NCI-H2029 (cell line): ENCODE data around the gene DARS1.

Experiments used
- DNase-seq: peaks from one replicate; lab custom pipeline; 2025; lab: John Stamatoyannopoulos, UW

DARS1 gene

GRCh38 chr2:135985018-135985825 lies at the start of gene DARS1:
TSS of gene DARS1 (minus strand) at chr2:135985626. CDS start at chr2:135985468, 158 bp downstream.
- peak; percentile 89 for DNase-seq

GRCh38 chr2:136034629-136035028 lies 49.2 kb upstream of the DARS1 start:
- no peak for DNase-seq

GRCh38 chr2:136032817-136033535 lies 47.5 kb upstream of the DARS1 start:
- DNase-seq = no peak

GRCh38 chr2:136032192-136032591 lies 46.8 kb upstream of the DARS1 start:
- no peak for DNase-seq

GRCh38 chr2:136031711-136032110 lies 46.3 kb upstream of the DARS1 start:
- DNase-seq = no peak

GRCh38 chr2:136030406-136030805 lies 45.0 kb upstream of the DARS1 start:
- DNase-seq = no peak

GRCh38 chr2:136029149-136029548 lies 43.7 kb upstream of the DARS1 start:
- no peak for DNase-seq

- DNase-seq = no peak
These were observed 42.6 kb upstream of the DARS1 start for GRCh38 chr2:136028001-136028400.

- DNase-seq = no peak
These were observed 41.7 kb upstream of the DARS1 start for GRCh38 chr2:136027112-136027511.

GRCh38 chr2:136025057-136025973 lies 39.9 kb upstream of the DARS1 start:
- DNase-seq = peak; percentile 76

GRCh38 chr2:136024616-136025015 lies 39.2 kb upstream of the DARS1 start:
- no peak for DNase-seq

- DNase-seq = no peak
These were observed 38.8 kb upstream of the DARS1 start for GRCh38 chr2:136024185-136024584.

GRCh38 chr2:136023416-136023815 lies 38.0 kb upstream of the DARS1 start:
- no peak for DNase-seq

GRCh38 chr2:136022396-136023146 lies 37.1 kb upstream of the DARS1 start:
- DNase-seq = no peak

GRCh38 chr2:136021976-136022375 lies 36.5 kb upstream of the DARS1 start:
- no peak for DNase-seq

GRCh38 chr2:136021406-136021805 lies 36.0 kb upstream of the DARS1 start:
- no peak for DNase-seq

- DNase-seq = no peak
These were observed 35.4 kb upstream of the DARS1 start for GRCh38 chr2:136020831-136021230.

- DNase-seq = no peak
These were observed 34.4 kb upstream of the DARS1 start for GRCh38 chr2:136019825-136020224.

- DNase-seq = no peak
These were observed 33.9 kb upstream of the DARS1 start for GRCh38 chr2:136019306-136019705.

GRCh38 chr2:136017786-136018185 lies 32.4 kb upstream of the DARS1 start:
- no peak for DNase-seq

- no peak for DNase-seq
These were observed 31.4 kb upstream of the DARS1 start for GRCh38 chr2:136016836-136017235.

- no peak for DNase-seq
These were observed 31.0 kb upstream of the DARS1 start for GRCh38 chr2:136016427-136016826.
